Measurements from ENCODE around the gene PCK1. TPM values are rescaled to one million over a fixed set of nuclear protein-coding genes. Genes with fewer than 3 reads are reported as not detected.

Gene PCK1
- total RNA-seq, 6 experiments from 2014 or later, result not detected

- Mint-ChIP-seq H3K9me3 (no peaks in the 10 kb centered on the region), H3K4me3 (no peak overlapping the region), H3K36me3 (ENCODE audit: low read depth) (no peaks in the 10 kb centered on the region), H3K27me3 (ENCODE audit: insufficient read depth) (peaks cover 36% of the 10 kb centered on the region), H3K4me1 (ENCODE audit: low read depth) (no peaks in the 10 kb centered on the region), H3K27ac (no peak overlapping the region)
- TF ChIP-seq, protein P1, sequence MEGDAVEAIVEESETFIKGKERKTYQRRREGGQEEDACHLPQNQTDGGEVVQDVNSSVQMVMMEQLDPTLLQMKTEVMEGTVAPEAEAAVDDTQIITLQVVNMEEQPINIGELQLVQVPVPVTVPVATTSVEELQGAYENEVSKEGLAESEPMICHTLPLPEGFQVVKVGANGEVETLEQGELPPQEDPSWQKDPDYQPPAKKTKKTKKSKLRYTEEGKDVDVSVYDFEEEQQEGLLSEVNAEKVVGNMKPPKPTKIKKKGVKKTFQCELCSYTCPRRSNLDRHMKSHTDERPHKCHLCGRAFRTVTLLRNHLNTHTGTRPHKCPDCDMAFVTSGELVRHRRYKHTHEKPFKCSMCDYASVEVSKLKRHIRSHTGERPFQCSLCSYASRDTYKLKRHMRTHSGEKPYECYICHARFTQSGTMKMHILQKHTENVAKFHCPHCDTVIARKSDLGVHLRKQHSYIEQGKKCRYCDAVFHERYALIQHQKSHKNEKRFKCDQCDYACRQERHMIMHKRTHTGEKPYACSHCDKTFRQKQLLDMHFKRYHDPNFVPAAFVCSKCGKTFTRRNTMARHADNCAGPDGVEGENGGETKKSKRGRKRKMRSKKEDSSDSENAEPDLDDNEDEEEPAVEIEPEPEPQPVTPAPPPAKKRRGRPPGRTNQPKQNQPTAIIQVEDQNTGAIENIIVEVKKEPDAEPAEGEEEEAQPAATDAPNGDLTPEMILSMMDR (IDR thresholded peaks at IDR 0.05), result no peak
- no peak for DNase-seq
Observed at GRCh38 chr20:57614490-57615444, 53.9 kb downstream of the PCK1 start.

GRCh38 chr20:57615445-57615811 lies 54.5 kb downstream of the PCK1 start:
- Mint-ChIP-seq H3K36me3 (ENCODE audit: low read depth) (no peaks in the 10 kb centered on the region), H3K4me3 (no peak overlapping the region), H3K27me3 (ENCODE audit: insufficient read depth) (peaks cover 37% of the 10 kb centered on the region), H3K27ac (no peak overlapping the region), H3K9me3 (no peaks in the 10 kb centered on the region), H3K4me1 (ENCODE audit: low read depth) (no peaks in the 10 kb centered on the region)
- DNase-seq, result no peak
- TF ChIP-seq, protein P1 (IDR thresholded peaks at IDR 0.05), result no peak

- no peak for DNase-seq
- Mint-ChIP-seq H3K36me3 (ENCODE audit: low read depth) (no peaks in the 10 kb centered on the region), H3K27me3 (ENCODE audit: insufficient read depth) (peaks cover 38% of the 10 kb centered on the region), H3K27ac (no peak overlapping the region), H3K9me3 (no peaks in the 10 kb centered on the region), H3K4me1 (ENCODE audit: low read depth) (no peaks in the 10 kb centered on the region; the same call in 1 of the 2 replicates), H3K4me3 (no peak overlapping the region)
- TF ChIP-seq, protein P1 (IDR thresholded peaks at IDR 0.05), result no peak
Observed at GRCh38 chr20:57616143-57616951, 55.4 kb downstream of the PCK1 start.

- TF ChIP-seq, protein P1 (IDR thresholded peaks at IDR 0.05), result no peak
- no peak overlapping the region for H3K27ac Mint-ChIP-seq
- H3K9me3 Mint-ChIP-seq, result no peaks in the 10 kb centered on the region
- H3K4me1 Mint-ChIP-seq (ENCODE audit: low read depth), result no peaks in the 10 kb centered on the region; the same call in 1 of the 2 replicates
- no peak overlapping the region for H3K4me3 Mint-ChIP-seq
- peaks cover 42% of the 10 kb centered on the region for H3K27me3 Mint-ChIP-seq (ENCODE audit: insufficient read depth)
- no peaks in the 10 kb centered on the region for H3K36me3 Mint-ChIP-seq (ENCODE audit: low read depth)
- DNase-seq, result no peak
Observed at GRCh38 chr20:57617079-57617795, 56.3 kb downstream of the PCK1 start.

Other genes starting within 250 kb of the PCK1 start
- not detected for gene SPO11, start 231.3 kb upstream of the PCK1 start, total RNA-seq (2021; fragmentation: NEBNext Ultra II Directional; extraction: Animal tissue kit (Norgen Biotek cat#: 25700))
- gene RAE1, start 209.9 kb upstream of the PCK1 start, total RNA-seq (2021; fragmentation: NEBNext Ultra II Directional; extraction: Animal tissue kit (Norgen Biotek cat#: 25700)), result 10 to 100 TPM; 25.1 to 31.4 (median 28.3) TPM
- gene RBM38, start 169.7 kb upstream of the PCK1 start, total RNA-seq (2021; fragmentation: NEBNext Ultra II Directional; extraction: Animal tissue kit (Norgen Biotek cat#: 25700)), result 1 to 10 TPM; 3.7 to 5.7 (median 4.6) TPM
- not detected for gene CTCFL, start 36.0 kb upstream of the PCK1 start, total RNA-seq (2021; fragmentation: NEBNext Ultra II Directional; extraction: Animal tissue kit (Norgen Biotek cat#: 25700))
- not detected for gene ZBP1, start 59.3 kb downstream of the PCK1 start, total RNA-seq (2021; fragmentation: NEBNext Ultra II Directional; extraction: Animal tissue kit (Norgen Biotek cat#: 25700))
- gene PMEPA1, start 148.9 kb downstream of the PCK1 start, total RNA-seq (2021; fragmentation: NEBNext Ultra II Directional; extraction: Animal tissue kit (Norgen Biotek cat#: 25700)), result 1 to 10 TPM; 4.7 to 8.0 (median 5.3) TPM

Measured in HFFc6 (cell line).